Measurements from ENCODE around the gene CCDC157.
A peak's percentile ranks its signal among the peaks of the same experiment; 100 is the strongest.
"Not testable (repeated sequence)": the region's sequence is repeated elsewhere in the genome, so short reads cannot be mapped to it uniquely, and the experiment has no call there.

The CCDC157 gene

DNA sequence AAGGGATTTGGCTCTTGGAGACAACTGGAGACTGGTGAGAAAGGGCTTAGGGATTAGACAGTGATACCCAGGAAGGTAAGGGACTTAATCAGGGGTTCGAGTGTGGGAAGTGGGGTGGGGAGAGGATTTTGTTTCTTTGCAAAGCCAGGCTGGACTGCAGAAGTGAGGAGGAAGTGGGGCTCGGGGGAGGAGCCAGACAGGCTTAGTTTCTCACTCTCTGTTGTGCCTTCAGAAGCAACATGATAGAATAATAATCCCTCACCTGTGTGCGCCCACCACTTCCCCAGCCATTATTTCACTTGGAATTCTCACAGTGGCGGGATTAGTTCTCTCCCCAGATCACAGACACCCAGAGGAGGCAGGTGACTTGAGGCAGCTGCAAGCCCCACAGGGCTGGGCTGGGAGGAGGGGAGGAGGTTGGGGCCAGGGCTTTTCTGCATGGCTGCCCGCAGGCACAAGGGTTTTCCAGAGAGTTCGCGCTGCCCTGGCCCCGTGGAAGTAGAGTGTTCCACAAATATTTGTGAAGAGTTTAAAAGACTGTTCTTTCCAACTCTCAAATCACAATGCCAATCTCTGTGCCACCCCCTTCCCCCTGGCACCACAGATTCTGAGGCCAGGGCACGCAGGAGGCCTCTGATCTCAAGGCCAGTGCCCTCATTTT lies 36.0 kb downstream of the CCDC157 start:
- no peak for DNase-seq (ENCODE audit: low spot score)

- DNase-seq (ENCODE audit: low spot score) = no peak
These were observed 36.5 kb downstream of the CCDC157 start for GRCh38 chr22:30393322-30393680.

GRCh38 chr22:30393885-30394284 lies 37.1 kb downstream of the CCDC157 start:
- DNase-seq (ENCODE audit: low spot score) = no peak

- peak; percentile 88 for DNase-seq (ENCODE audit: low spot score)
These were observed 40.3 kb downstream of the CCDC157 start, which contains the start of gene SEC14L2 for GRCh38 chr22:30396871-30397655. SEC14L2 (plus strand) TSS chr22:30397018; CDS start chr22:30397117, 99 bp downstream.

GRCh38 chr22:30397656-30398635 lies 41.1 kb downstream of the CCDC157 start:
- DNase-seq (ENCODE audit: low spot score) = no peak

DNA sequence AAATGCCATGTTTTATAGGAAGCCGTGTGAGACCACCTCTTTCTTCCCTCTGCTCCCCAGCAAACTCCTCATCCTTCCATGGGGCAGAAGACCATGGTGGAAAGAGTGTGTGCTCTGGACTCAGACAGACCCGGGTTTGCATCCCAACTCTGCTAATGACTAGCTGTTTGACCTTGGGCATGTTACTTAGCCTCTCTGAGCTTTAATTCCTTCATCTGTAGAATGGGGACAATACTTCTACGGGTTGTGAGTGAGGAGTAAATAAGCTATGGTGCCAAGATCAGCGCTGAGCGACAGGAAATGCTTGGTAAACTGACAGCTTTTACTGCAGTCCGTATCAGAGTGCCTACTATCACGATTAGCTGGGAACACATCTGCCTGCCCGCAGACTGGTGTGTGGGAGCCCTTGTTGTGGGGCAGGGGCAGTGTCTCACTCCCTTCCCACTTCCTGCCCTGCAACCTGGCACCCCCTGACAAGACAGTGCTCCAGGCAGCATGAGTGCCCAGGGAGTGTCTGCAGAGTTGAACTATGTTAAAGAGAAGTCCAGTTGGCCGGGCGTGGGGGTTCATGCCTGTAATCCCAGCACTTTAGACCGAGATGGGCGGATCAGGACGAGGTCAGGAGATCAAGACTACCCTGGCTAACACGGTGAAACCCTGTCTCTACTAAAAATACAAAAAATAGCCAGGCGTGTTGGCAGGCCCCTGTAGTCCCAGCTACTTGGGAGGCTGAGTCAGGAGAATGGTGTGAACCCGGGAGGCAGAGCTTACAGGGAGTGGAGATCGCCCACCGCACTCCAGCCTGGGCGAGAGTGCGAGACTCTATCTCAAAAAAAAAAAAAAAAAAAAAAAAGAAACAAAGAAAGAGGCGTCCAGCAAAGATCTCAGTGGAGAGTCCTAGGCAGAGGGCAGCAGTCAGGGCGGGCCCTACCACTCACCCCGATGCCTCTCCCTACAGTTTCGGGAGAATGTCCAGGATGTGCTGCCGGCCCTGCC lies 42.2 kb downstream of the CCDC157 start:
- peak; percentile 75 for DNase-seq (ENCODE audit: low spot score)

- DNase-seq (ENCODE audit: low spot score) = no peak
These were observed 42.9 kb downstream of the CCDC157 start for GRCh38 chr22:30399718-30400117.

DNA sequence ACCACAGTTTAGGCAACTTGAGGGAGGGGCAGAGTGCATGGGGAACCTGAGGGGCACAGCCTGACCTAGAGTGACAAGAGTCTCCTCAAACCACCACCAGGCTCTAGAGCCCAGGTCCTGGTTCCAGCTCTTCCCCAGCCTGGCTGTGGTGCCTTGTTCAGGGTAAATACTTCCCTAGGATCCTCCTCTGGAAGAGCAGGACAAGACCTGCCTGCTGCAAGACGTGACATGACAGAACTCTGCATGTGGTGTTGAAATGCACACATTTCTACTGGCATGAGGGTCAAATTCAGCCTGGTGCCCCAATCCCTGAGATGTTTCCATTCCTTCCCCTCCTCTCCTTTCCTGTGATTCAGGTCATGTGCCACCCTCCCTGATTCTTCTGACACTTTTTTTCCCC lies 43.4 kb downstream of the CCDC157 start:
- no peak for DNase-seq (ENCODE audit: low spot score)

- not testable (repeated sequence) for DNase-seq (ENCODE audit: low spot score)
These were observed 44.2 kb downstream of the CCDC157 start for GRCh38 chr22:30401024-30401423.

GRCh38 chr22:30402028-30402765 lies 45.4 kb downstream of the CCDC157 start:
- no peak for DNase-seq (ENCODE audit: low spot score)

DNA sequence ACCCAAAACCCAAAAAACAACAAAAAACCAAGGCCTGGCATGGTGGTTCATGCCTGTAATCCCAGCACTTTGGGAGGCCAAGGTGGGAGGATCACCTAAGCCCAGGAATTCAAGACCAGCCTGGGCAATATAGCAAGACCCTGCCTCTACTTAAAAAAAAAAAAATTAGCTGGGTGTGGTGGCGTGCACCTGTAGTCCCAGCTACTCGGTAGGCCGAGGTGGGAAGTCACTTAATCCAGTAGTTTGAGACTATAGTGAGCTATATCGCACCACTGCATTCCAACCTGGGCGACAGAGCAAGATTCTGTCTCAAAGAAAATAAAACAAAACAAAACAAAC lies 45.9 kb downstream of the CCDC157 start:
- DNase-seq (ENCODE audit: low spot score) = not testable (repeated sequence)

DNA sequence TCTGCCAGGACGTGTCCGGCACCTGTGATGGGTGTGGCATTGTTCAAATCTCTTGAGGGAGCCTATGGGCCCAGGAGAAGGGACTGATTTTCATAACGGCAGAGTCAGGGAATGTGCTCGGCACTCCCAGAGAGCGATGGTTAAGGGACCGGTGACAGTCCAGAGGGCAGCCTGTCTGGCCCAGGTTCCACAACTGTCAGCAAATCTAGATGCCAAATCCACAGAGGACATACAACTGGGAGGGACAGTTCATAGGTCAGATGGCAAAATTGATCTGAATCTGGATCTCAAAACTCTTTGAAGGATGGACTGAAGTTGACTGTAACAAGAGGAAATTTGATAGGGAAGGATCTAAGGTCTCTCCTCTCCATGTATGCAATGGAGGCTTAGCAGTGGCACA lies 47.5 kb downstream of the CCDC157 start:
- no peak for DNase-seq (ENCODE audit: low spot score)

GRCh38 chr22:30405731-30406130 lies 48.9 kb downstream of the CCDC157 start:
- no peak for DNase-seq (ENCODE audit: low spot score)

DNA sequence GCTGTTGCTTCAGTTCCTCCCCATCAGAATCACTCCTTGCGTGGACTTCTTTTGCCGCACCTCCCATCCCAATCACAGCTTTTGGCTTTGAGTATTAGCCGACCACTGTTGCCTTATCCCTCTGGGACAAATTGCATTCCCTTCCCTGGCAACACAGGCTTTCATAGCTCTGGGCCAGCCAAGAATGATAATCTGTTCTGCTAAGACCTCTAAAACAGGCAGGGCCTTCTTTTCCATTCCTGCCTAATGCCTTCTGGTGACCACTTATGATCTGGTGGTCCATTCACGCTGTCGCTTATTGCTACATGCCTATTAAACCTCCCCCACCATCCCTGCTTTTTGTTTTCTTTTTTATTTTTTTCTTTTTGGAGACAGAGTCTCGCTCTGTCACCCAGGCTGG lies 49.6 kb downstream of the CCDC157 start:
- no peak for DNase-seq (ENCODE audit: low spot score)

GRCh38 chr22:30408388-30409102 lies 51.7 kb downstream of the CCDC157 start:
- peak; percentile 73 for DNase-seq (ENCODE audit: low spot score)

DNA sequence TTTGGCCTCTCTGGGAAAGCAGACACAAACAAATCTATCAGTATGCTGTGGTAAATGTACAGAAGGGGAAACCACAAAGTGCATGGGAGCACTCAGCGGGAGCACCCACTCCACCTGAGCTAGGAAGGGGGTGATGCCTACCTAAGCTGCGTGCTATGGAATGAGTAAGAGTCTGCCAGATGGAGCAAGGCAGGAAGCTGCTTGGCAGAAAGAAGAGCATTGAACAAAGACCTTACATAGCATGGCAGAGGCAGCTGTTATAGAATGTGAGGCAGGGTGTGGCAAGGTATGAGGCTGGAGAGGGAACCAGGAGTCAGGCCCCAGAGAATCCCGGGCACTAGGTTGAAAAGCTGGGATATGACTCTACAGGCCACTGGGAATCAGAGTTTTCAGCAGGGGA lies 55.0 kb downstream of the CCDC157 start:
- no peak for DNase-seq (ENCODE audit: low spot score)

DNA sequence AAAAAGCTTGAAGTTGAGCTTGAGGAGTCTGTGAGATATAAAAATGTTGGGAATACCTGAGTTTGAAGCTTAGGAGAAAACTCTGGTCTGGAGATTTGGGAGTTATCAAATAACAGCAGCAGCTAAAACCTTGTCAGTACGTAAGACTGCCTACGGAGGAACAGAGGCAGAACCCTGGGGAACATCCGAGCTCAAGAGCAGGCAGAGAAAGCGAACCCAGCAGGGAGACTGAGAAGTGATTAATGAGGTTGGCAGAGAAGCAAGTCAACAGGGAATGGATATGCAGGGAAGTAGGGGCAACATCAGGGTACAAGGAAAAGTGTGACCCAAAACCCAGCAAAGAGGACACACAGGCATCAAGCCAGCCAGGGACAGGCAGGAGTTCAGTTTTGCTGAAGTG lies 56.2 kb downstream of the CCDC157 start:
- DNase-seq (ENCODE audit: low spot score) = no peak

DNA sequence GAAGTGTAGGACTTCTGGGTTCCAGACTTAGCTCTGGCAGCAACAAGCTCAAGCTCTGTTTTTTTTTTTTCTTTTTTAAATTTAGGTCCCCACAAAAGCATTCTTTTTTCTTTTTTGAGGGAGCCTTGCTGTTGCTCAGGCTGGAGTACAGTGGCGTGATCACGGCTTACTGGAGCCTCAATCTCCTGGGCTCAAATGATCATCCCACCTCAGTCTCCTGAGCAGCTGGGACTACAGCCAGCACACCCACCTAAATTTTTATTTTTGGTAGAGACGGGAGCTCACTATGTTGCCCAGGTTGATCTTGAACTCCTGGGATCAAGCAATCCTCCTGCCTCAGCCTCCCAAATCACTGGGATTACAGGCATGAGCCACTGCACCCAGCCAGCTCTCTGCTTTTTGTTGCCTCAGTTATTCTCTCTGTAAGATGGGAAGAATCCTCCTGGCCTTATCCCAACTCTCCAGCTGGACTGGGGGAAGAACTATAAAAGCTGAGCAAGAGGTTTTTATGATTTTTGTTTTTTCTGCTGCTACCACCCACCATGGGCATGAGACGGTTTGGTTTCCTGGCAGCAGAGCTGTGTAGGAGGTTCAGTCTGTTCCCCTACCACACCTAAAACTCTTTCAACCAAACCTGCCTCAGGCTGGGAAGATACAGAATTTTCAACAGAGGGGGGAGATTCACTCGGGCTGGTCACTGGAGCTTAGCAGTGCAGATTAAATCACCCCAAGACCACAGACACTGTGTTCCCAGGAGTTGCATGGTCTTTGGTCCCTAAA lies 57.1 kb downstream of the CCDC157 start:
- no peak for DNase-seq (ENCODE audit: low spot score)

GRCh38 chr22:30414525-30415047 lies 57.8 kb downstream of the CCDC157 start:
- DNase-seq (ENCODE audit: low spot score) = no peak
